H54 (cell line): ENCODE data around the gene ALDH3A2.
"Not testable (repeated sequence)": the region's sequence is repeated elsewhere in the genome, so short reads cannot be mapped to it uniquely, and the experiment has no call there.

Experiments used
- DNase-seq: peaks from one replicate; pipeline ENCODE4 v3.0.0; 2011; ENCODE audit warnings: low spot score, mixed read lengths; ENCODE audit not compliant: insufficient read length
- FAIRE-seq: peaks from 3 replicates; lab custom pipeline; 2011; peaks lifted over from hg19 to GRCh38; lab: Jason Lieb, UNC
- POLR2A ChIP-seq: IDR thresholded peaks from 2 replicates; pipeline ENCODE4 v1.6.1; 2011; ENCODE audit warnings: low read depth, mild to moderate bottlenecking, low read length

The ALDH3A2 gene

DNA sequence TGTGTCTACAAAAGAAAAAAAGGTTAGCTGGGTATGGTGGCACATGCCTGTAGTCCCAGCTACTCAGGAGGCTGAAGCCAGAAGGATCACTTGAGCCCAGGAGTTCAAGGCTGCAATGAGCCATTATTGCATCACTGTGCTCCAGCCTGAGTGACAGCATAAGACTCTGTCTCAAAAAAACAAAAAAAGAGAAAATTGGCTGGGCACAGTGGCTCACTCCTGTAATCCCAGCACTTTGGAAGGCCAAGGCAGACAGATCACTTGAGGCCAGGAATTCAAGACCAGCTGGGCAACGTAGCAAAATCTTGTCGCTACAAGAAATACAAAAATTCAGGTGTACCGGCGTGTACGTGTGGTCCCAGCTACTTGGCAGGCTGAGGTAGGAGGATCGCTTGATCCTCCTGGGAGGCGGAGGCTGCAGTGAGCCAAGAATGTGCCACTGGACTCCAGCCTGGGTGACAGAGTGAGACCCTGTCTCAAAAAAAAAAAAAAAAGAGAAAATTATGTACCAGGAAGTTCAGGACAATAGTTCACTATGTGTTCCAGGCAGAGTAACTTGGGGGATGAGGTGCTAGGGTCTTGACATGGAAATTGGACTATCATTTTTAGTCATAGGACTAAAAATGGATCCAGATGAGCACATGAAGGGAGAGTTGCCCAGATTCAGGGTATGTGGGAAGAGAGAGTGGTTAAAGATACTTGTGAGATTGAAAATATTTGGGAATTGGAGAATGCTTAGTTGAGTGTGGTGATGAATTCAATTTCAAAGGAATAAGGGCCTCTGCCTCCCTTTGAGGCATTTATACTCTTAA lies 11.0 kb downstream of the ALDH3A2 start:
- no peak for FAIRE-seq
- no peak for DNase-seq
- TF ChIP-seq POLR2A = no peak

DNA sequence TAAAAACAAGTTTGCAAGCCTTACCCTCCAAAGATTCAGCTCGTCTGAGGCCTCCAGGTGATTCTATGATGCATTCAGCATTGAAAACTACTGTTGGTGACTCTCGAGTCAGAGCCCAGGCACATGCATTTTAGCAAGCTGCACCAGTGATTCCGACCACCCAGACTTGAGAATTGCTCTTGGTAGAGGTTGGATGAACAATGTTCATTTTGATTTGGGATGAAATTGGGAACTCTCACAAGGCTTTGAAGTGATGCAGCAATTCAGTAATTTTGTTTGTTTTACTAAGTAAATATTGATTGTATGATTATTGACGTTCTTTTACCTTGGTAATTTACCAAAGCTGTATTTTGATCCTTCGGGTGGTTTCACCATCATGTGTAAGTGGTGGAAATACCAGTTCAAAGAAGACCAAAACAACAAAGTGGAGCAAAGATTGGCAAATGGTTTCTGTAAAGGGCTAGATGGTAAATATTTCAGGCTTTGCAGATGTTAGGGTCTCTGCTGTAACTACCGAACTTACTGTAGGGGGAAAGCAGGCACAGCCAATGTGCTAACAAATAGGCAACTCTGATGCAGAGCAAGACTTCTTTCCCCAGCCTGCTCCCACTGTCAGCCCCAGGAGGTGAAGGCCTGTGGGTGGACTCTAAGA lies 11.8 kb downstream of the ALDH3A2 start:
- DNase-seq (no peak), FAIRE-seq (no peak)
- TF ChIP-seq POLR2A = no peak

- FAIRE-seq (no peak), DNase-seq (no peak)
- no peak for TF ChIP-seq POLR2A
Observed at GRCh38 chr17:19661121-19661520, 12.6 kb downstream of the ALDH3A2 start.

DNA sequence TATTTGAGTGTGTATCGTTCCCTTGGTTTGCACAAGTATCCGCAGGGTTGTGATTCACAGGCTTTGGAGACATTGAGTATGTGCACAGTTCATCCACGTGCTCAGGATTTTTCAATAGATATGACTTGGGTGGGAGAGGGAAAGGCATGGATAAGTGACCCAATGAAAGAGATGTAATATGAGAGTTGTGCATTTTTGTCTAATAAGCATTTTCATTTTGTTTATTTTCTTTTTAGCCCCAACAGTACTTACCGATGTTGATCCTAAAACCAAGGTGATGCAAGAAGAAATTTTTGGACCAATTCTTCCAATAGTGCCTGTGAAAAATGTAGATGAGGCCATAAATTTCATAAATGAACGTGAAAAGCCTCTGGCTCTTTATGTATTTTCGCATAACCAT lies 14.5 kb downstream of the ALDH3A2 start:
- DNase-seq (no peak), FAIRE-seq (no peak)
- no peak for TF ChIP-seq POLR2A

GRCh38 chr17:19664136-19664820 lies 15.7 kb downstream of the ALDH3A2 start:
- no peak for TF ChIP-seq POLR2A
- FAIRE-seq = no peak
- no peak for DNase-seq

GRCh38 chr17:19664821-19665181 lies 16.2 kb downstream of the ALDH3A2 start:
- no peak for TF ChIP-seq POLR2A
- DNase-seq (no peak), FAIRE-seq (no peak)

DNA sequence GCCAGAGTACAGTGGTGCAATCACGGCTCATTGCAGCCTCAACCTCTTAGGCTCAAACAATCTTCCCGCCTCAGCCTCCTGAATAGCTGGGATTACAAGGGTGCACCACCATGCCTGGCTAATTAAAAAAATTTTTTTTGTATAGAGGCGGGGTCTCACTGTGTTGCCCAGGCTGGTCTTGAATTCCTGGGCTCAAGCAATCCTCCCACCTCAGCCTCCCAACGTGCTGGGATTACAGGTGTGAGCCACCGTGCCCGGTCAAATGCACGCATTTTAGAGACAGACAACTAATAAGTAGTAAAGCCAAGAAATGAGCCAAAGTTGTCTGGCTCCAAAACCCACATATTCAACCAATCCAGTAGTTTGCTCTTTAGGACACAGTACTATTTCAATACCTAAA lies 21.1 kb downstream of the ALDH3A2 start:
- DNase-seq, FAIRE-seq: not testable (repeated sequence)

GRCh38 chr17:19670908-19671307 lies 22.4 kb downstream of the ALDH3A2 start:
- no peak for TF ChIP-seq POLR2A
- FAIRE-seq (no peak), DNase-seq (no peak)

DNA sequence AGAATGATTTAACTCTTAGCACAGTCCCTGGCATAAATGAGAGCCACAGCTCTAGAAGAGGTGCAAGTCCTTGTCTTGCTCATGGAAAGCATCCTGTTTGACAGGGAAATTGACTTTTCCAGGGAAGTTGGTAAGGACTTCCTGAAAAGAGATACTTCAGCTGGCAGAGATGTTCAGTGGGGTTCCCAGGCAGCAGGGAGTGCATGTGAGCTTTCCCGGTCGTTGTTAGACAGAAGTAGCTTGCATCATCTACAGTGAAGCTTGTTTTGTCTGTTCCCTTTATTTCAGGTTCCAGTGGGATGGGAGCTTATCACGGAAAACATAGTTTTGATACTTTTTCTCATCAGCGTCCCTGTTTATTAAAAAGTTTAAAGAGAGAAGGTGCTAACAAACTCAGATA lies 22.9 kb downstream of the ALDH3A2 start:
- FAIRE-seq (no peak), DNase-seq (no peak)
- TF ChIP-seq POLR2A = no peak

DNA sequence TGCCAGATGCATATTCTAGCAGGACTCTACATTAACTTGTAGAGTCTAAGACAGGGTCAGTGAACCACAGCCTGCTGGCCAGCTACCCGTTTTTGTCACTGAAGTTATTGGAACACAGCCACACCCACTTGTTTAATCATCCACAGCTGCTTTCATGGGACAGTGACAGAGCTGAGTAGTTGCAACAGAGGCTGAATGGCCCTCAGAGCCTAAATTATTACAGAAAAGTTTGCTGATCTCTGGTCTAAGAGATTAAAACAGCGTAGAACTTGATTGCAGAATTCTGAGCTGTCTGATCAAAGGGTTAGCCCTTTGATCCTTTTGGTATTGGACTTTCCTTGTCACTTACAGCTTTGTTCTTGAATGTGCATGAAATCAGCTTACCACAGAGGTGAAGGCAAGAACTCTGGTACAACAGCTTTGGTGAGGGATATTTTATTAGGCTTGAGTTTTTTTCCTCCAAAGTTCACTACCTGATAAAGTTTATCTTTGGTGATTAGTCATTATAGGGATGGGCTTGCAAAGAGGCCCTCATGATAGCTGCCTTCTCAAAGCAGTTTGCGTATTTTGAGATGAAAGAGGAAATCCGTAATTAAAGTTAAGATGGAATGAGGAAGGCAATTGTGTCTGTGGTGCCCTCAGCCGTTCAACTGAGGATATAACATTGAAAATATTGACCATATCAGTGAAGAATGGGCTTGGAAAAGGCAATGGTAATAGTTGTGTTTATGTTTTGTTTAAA lies 23.6 kb downstream of the ALDH3A2 start:
- DNase-seq (no peak), FAIRE-seq (no peak)
- no peak for TF ChIP-seq POLR2A

GRCh38 chr17:19673623-19674022 lies 25.1 kb downstream of the ALDH3A2 start:
- DNase-seq = no peak
- no peak for FAIRE-seq
- no peak for TF ChIP-seq POLR2A

- no peak for TF ChIP-seq POLR2A
- FAIRE-seq (no peak), DNase-seq (no peak)
Observed at GRCh38 chr17:19676896-19677295, 28.3 kb downstream of the ALDH3A2 start.

- DNase-seq (no peak), FAIRE-seq (no peak)
- no peak for TF ChIP-seq POLR2A
Observed at GRCh38 chr17:19677736-19678379, 29.3 kb downstream of the ALDH3A2 start.
